Calu3 (cell line): ENCODE data around the gene RFX3. TPM values are rescaled to one million over a fixed set of nuclear protein-coding genes. Genes with fewer than 3 reads are reported as not detected.

Experiments used
- BruUV-seq: library from RNA; stranded (reverse); fragments of 400-500 nt; replicated peaks from 2 replicates; lab custom pipeline; 2021; lab: Mats Ljungman, UMichigan
- CTCF ChIA-PET: fragments of 300-600 bp; sonication (Branson Sonifier 250); formaldehyde crosslinking; loops from one replicate; lab custom pipeline; 2022; ENCODE audit warnings: antibody characterized with exemption; lab: Charles Lee
- DNase-seq: peaks from one replicate; pipeline ENCODE4 v3.0.0; 2022
- H3K27ac Mint-ChIP-seq: one replicate; pipeline ENCODE4 v1.8.0; 2022; ENCODE audit warnings: mixed read lengths; ENCODE audit not compliant: unreplicated experiment
- H3K27me3 Mint-ChIP-seq: one replicate; pipeline ENCODE4 v1.8.0; 2022; ENCODE audit warnings: mixed read lengths; ENCODE audit not compliant: unreplicated experiment
- H3K36me3 Mint-ChIP-seq: one replicate; pipeline ENCODE4 v1.8.0; 2022; ENCODE audit warnings: mild to moderate bottlenecking, moderate library complexity, mixed read lengths; ENCODE audit not compliant: insufficient read depth, unreplicated experiment
- H3K4me1 Mint-ChIP-seq: one replicate; pipeline ENCODE4 v1.8.0; 2022; ENCODE audit warnings: mild to moderate bottlenecking, low read depth, mixed read lengths; ENCODE audit not compliant: unreplicated experiment
- H3K4me3 Mint-ChIP-seq: one replicate; pipeline ENCODE4 v1.8.0; 2022; ENCODE audit warnings: mild to moderate bottlenecking, low read depth, moderate library complexity, mixed read lengths; ENCODE audit not compliant: unreplicated experiment
- H3K9me3 Mint-ChIP-seq: one replicate; pipeline ENCODE4 v1.8.0; 2022; ENCODE audit warnings: low read depth, mixed read lengths; ENCODE audit not compliant: unreplicated experiment
- intact Hi-C: fragments of 100-400 bp; cut with micrococcal nuclease; formaldehyde crosslinking; loops from one replicate; pipeline ENCODE4 v1.10.0; 2022; ENCODE audit not compliant: unreplicated experiment
- total RNA-seq: library from RNA; stranded (reverse); gene quantifications from 2 replicates; pipeline ENCODE4 v1.2.3, GENCODE V29; 2022
- TF ChIP-seq, protein P1 (sequence below): fragments of 200-600 bp; IDR thresholded peaks from one replicate; pipeline ENCODE4 v1.8.0; 2022; ENCODE audit warnings: antibody characterized with exemption; ENCODE audit not compliant: unreplicated experiment

Gene RFX3
- total RNA-seq, 1 experiment from 2014 or later = 10.1 TPM

DNA sequence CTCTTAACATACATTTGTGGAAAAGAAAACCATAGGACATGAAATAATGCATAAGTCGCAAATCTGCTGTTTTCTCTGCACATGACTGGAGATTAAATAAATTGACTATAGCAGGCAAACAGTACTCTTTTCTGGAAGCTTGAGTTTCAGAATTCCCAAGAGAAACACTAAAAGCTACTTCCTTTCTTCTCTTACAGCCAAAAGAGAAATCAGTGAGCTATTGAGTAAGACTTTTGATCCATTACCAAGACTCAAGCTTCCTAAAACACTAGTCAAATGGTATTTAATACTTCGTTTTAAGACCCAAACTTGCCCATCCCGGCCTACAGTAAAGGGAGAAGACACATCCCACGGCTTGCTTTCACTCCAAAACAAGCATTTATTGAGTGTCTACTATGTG, 346.1 kb downstream of the RFX3 start:
- BruUV-seq = no TSS peak
- no peak for DNase-seq
- H3K4me3 Mint-ChIP-seq = no peak overlapping the region
- H3K36me3 Mint-ChIP-seq = no peaks in the 10 kb centered on the region
- peaks cover 65% of the 10 kb centered on the region for H3K27me3 Mint-ChIP-seq
- H3K27ac Mint-ChIP-seq = no peak overlapping the region
- no peaks in the 10 kb centered on the region for H3K9me3 Mint-ChIP-seq
- intact Hi-C loops = loop anchor here (2.0 to 5.0 kb wide), 2 partner anchors 307 to 323 kb away; no protein-coding TSS in a partner anchor
- TF ChIP-seq, protein P1, sequence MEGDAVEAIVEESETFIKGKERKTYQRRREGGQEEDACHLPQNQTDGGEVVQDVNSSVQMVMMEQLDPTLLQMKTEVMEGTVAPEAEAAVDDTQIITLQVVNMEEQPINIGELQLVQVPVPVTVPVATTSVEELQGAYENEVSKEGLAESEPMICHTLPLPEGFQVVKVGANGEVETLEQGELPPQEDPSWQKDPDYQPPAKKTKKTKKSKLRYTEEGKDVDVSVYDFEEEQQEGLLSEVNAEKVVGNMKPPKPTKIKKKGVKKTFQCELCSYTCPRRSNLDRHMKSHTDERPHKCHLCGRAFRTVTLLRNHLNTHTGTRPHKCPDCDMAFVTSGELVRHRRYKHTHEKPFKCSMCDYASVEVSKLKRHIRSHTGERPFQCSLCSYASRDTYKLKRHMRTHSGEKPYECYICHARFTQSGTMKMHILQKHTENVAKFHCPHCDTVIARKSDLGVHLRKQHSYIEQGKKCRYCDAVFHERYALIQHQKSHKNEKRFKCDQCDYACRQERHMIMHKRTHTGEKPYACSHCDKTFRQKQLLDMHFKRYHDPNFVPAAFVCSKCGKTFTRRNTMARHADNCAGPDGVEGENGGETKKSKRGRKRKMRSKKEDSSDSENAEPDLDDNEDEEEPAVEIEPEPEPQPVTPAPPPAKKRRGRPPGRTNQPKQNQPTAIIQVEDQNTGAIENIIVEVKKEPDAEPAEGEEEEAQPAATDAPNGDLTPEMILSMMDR = no peak
- H3K4me1 Mint-ChIP-seq = no peaks in the 10 kb centered on the region
- CTCF ChIA-PET = no interaction called here

DNA sequence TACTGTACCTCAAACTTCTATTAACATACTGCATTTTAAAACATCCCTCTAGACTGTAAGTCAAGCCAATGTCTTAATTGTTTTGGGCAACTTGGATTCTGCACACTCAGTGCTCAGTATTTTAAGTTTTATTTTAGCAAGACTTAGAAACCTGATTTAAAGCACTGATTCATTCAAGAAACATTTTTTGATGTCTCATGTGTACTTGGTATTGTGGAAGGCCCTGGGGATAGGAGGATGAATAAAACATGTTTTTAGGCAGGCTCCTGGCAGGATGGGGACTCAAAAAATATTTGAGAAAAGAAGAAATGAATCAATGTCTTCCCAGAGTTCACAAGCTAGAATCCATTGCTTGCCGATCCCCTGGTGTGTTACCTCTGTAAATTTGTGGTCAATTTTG, 347.9 kb downstream of the RFX3 start:
- Mint-ChIP-seq H3K27me3 (peaks cover 59% of the 10 kb centered on the region), H3K4me3 (no peak overlapping the region), H3K36me3 (no peaks in the 10 kb centered on the region), H3K9me3 (no peaks in the 10 kb centered on the region), H3K4me1 (no peaks in the 10 kb centered on the region), H3K27ac (no peak overlapping the region)
- CTCF ChIA-PET = no interaction called here
- no peak for DNase-seq
- no TSS peak for BruUV-seq
- TF ChIP-seq, protein P1 = no peak
- intact Hi-C loops = no loop called here

DNA sequence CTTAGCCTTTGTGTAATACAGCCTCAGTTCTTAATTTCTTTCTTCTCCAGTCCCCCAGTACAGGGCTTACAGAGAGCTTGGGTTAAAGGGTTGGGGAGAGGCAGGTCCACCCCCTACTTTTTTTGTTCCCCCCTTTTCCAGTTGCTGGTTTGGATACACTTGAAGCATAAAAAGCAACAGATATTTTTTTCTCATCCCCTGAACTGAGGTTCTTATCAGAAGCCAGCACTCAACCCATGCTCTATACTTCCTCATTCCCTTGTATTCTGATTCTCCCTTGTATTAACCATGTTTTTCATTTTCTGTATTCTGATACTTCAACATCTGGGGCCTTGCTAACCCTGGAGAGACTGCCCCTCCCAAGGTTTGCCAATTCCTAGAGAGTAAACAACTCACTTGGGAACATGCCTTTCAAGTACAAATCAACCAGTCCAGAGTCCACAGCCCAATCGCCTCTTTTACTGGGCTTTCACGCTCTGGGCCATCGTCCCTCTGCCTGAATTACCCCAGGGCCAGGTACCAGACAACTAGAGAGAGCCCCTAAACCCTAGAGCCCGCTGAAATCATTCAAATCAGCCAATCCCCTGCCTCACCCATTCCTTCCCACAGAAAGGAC, 348.5 kb downstream of the RFX3 start:
- BruUV-seq = no TSS peak
- H3K36me3 Mint-ChIP-seq = no peaks in the 10 kb centered on the region
- H3K27me3 Mint-ChIP-seq = peaks cover 55% of the 10 kb centered on the region
- H3K4me1 Mint-ChIP-seq = no peaks in the 10 kb centered on the region
- no peak overlapping the region for H3K27ac Mint-ChIP-seq
- intact Hi-C loops = no loop called here
- H3K9me3 Mint-ChIP-seq = no peaks in the 10 kb centered on the region
- CTCF ChIA-PET = no interaction called here
- H3K4me3 Mint-ChIP-seq = no peak overlapping the region
- no peak for DNase-seq
- TF ChIP-seq, protein P1 = no peak

DNA sequence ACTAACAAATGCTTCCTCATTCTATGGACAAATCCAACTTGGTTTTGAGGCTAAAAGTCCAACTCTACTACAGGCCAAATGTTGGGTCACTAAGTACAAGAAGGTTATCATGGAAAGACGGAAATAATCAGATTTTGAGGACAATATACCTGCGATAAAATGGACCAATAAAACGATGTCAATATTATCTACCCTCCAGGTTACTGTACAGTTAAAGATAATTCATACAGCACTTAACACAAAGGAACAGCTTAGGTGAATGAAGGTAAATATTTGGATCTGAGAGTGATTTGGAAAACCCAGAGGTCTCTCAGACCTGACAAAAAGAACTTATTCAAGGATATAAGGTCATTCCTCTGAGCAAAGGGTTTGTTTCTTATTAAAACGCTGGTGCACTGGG, 352.4 kb downstream of the RFX3 start:
- peaks cover 79% of the 10 kb centered on the region for H3K27me3 Mint-ChIP-seq
- no peak overlapping the region for H3K4me3 Mint-ChIP-seq

More for the DNA sequence above, 352.4 kb downstream of the RFX3 start:
- Mint-ChIP-seq H3K36me3 (no peaks in the 10 kb centered on the region), H3K4me1 (no peaks in the 10 kb centered on the region), H3K9me3 (no peaks in the 10 kb centered on the region), H3K27ac (no peak overlapping the region)
- CTCF ChIA-PET = no interaction called here
- TF ChIP-seq, protein P1 = no peak
- no TSS peak for BruUV-seq
- intact Hi-C loops = no loop called here
- no peak for DNase-seq
